Measurements from ENCODE around the gene BCL10. TPM values are rescaled to one million over a fixed set of nuclear protein-coding genes. Genes with fewer than 3 reads are reported as not detected.

BCL10 gene
- total RNA-seq, 4 donors from 2014 or later: 34.2 to 65.5 (median 56.5) TPM

- Histone ChIP-seq H3K9me3 (no peaks in the 10 kb centered on the region), H3K4me1 (peaks cover 0 to 12% (median 6%) of the 10 kb centered on the region in 4 donors), H3K36me3 (no peaks in the 10 kb centered on the region), H3K27me3 (no peaks in the 10 kb centered on the region), H3K4me3 (no peak overlapping the region), H3K27ac (peak overlapping the region in 3 of 4 donors; percentile 39 to 63 (median 51))
- DNase-seq: no peak
- TF ChIP-seq CTCF (IDR thresholded peaks at IDR 0.05) (no peak), POLR2AphosphoS5 (IDR thresholded peaks at IDR 0.05) (no peak), POLR2A (IDR thresholded peaks at IDR 0.05) (no peak), EP300 (IDR thresholded peaks at IDR 0.05; ENCODE audit: low read depth) (no peak)
- intact Hi-C loops (cut with DNase I; ENCODE audit: low total_unique reads) (no loop called here), in situ Hi-C loops (cut with MboI; ENCODE audit: low pct_ligation_motif_present in 1 of 4, low pct_unique_long_range_greater_than_20kb in 1 of 4, low sequenced_read_pairs in 3 of 4) (loop anchor here (10.0 to 25.0 kb wide), 7 partner anchors 173 to 848 kb away; partner anchors contain the start of genes CCN1 (in 4 of the 4) and COL24A1 (in 1 of the 4))
Measured at GRCh38 chr1:85314726-85315125, 38.3 kb upstream of the BCL10 start.

- in situ Hi-C loops (cut with MboI; ENCODE audit: low pct_ligation_motif_present in 1 of 4, low pct_unique_long_range_greater_than_20kb in 1 of 4, low sequenced_read_pairs in 3 of 4): loop anchor here (10.0 to 25.0 kb wide), 7 partner anchors 173 to 848 kb away; partner anchors contain the start of genes CCN1 (in 4 of the 4) and COL24A1 (in 1 of the 4)
- H3K4me1 ChIP-seq: peaks cover 0 to 12% (median 6%) of the 10 kb centered on the region in 4 donors
- H3K27ac ChIP-seq: peak overlapping the region in 3 of 4 donors; percentile 39 to 63 (median 51)
Measured at GRCh38 chr1:85313888-85314696, 37.7 kb upstream of the BCL10 start.

GRCh38 chr1:85311818-85312217 lies 35.4 kb upstream of the BCL10 start:
- no peaks in the 10 kb centered on the region for H3K27me3 ChIP-seq
- TF ChIP-seq CTCF (IDR thresholded peaks at IDR 0.05) (no peak), POLR2A (IDR thresholded peaks at IDR 0.05) (no peak), POLR2AphosphoS5 (IDR thresholded peaks at IDR 0.05) (no peak), EP300 (IDR thresholded peaks at IDR 0.05; ENCODE audit: low read depth) (no peak)
- H3K4me1 ChIP-seq: peaks cover 0 to 18% (median 13%) of the 10 kb centered on the region in 4 donors
- intact Hi-C loops (cut with DNase I; ENCODE audit: low total_unique reads): no loop called here
- no peaks in the 10 kb centered on the region for H3K9me3 ChIP-seq
- WGBS, 2 donors (ENCODE audit: low coverage in 1 of 2): 81% methylated on average over 2 of the region's 2 CpGs; no CpG with 5 or more reads in 1 of the 2 donors
- no peak overlapping the region for H3K27ac ChIP-seq
- no peaks in the 10 kb centered on the region for H3K36me3 ChIP-seq
- no peak overlapping the region for H3K4me3 ChIP-seq
- no peak for DNase-seq
- in situ Hi-C loops (cut with MboI; ENCODE audit: low pct_ligation_motif_present in 1 of 4, low pct_unique_long_range_greater_than_20kb in 1 of 4, low sequenced_read_pairs in 3 of 4): loop anchor here (10.0 to 25.0 kb wide), 7 partner anchors 175 to 850 kb away; partner anchors contain the start of genes CCN1 (in 4 of the 4) and COL24A1 (in 1 of the 4)

More at GRCh38 chr1:85313888-85314696, 37.7 kb upstream of the BCL10 start:
- intact Hi-C loops (cut with DNase I; ENCODE audit: low total_unique reads): no loop called here
- H3K9me3 ChIP-seq: no peaks in the 10 kb centered on the region
- no peak overlapping the region for H3K4me3 ChIP-seq
- no peaks in the 10 kb centered on the region for H3K36me3 ChIP-seq
- TF ChIP-seq EP300 (IDR thresholded peaks at IDR 0.05; ENCODE audit: low read depth) (no peak), CTCF (IDR thresholded peaks at IDR 0.05) (no peak), POLR2AphosphoS5 (IDR thresholded peaks at IDR 0.05) (peak in 1 of 3 donors; percentile 11)
- WGBS, 2 donors (ENCODE audit: low coverage in 1 of 2): 56 to 58% methylated on average over 3 of the region's 3 CpGs
- DNase-seq: no peak
- no peaks in the 10 kb centered on the region for H3K27me3 ChIP-seq

GRCh38 chr1:85308833-85309350 lies 32.5 kb upstream of the BCL10 start:
- in situ Hi-C loops (cut with MboI; ENCODE audit: low pct_ligation_motif_present in 1 of 4, low pct_unique_long_range_greater_than_20kb in 1 of 4, low sequenced_read_pairs in 3 of 4): loop anchor here (10.0 to 25.0 kb wide), 7 partner anchors 178 to 853 kb away; partner anchors contain the start of genes CCN1 (in 4 of the 4), ZNHIT6 (in 3 of the 4) and COL24A1 (in 1 of the 4)
- Histone ChIP-seq H3K36me3 (no peaks in the 10 kb centered on the region), H3K9me3 (no peaks in the 10 kb centered on the region), H3K27ac (no peak overlapping the region), H3K27me3 (no peaks in the 10 kb centered on the region), H3K4me3 (no peak overlapping the region), H3K4me1 (peaks cover 0 to 11% (median 10%) of the 10 kb centered on the region in 4 donors)
- WGBS, 2 donors (ENCODE audit: low coverage in 1 of 2): 41 to 56% methylated on average over 4 of the region's 4 CpGs
- intact Hi-C loops (cut with DNase I; ENCODE audit: low total_unique reads): loop anchor here (1.0 to 10.0 kb wide), 3 partner anchors 192 to 383 kb away; partner anchors contain the start of gene CCN1
- no peak for TF ChIP-seq CTCF (IDR thresholded peaks at IDR 0.05)
- TF ChIP-seq POLR2AphosphoS5 (IDR thresholded peaks at IDR 0.05): no peak
- TF ChIP-seq EP300 (IDR thresholded peaks at IDR 0.05; ENCODE audit: low read depth): no peak
- no peak for TF ChIP-seq POLR2A (IDR thresholded peaks at IDR 0.05)
- DNase-seq: no peak

Measured in transverse colon (tissue), 4 donors.